Activated T-helper 17 cell treated with anti-CD3 and anti-CD28 coated beads, Interleukin-2, amount 50 U/mL, for 72 hours (primary cell): ENCODE results near the gene ZG16. TPM values are rescaled to one million over a fixed set of nuclear protein-coding genes. Genes with fewer than 3 reads are reported as not detected.
A peak's percentile ranks its signal among the peaks of the same experiment; 100 is the strongest.

ENCODE experiments used
- ATAC-seq: fragments of 150-1000 bp; cut with Tn5 transposase; replicated peaks from 2 replicates; pipeline ENCODE4 v1.10.0; 2021; ENCODE audit warnings: mild to moderate bottlenecking, moderate library complexity
- H3K27ac Mint-ChIP-seq: one replicate; pipeline ENCODE4 v1.8.0; 2022; ENCODE audit warnings: mixed read lengths
- H3K27me3 Mint-ChIP-seq: one replicate; pipeline ENCODE4 v1.8.0; 2022; ENCODE audit warnings: mixed read lengths
- H3K36me3 Mint-ChIP-seq: one replicate; pipeline ENCODE4 v1.8.0; 2022; ENCODE audit warnings: low read depth, mild to moderate bottlenecking, mixed read lengths
- H3K4me1 Mint-ChIP-seq: one replicate; pipeline ENCODE4 v1.8.0; 2022; ENCODE audit warnings: mixed read lengths
- H3K4me3 Mint-ChIP-seq: one replicate; pipeline ENCODE4 v1.8.0; 2022; ENCODE audit warnings: mild to moderate bottlenecking, mixed read lengths
- H3K9me3 Mint-ChIP-seq: one replicate; pipeline ENCODE4 v1.8.0; 2022; ENCODE audit warnings: mixed read lengths
- total RNA-seq, 2 donors: library from RNA; stranded (reverse); gene quantifications; one replicate each; pipeline ENCODE4 v1.2.3, GENCODE V29; 2022

Gene ZG16
- total RNA-seq, 2 donors from 2014 or later, result not detected

GRCh38 chr16:29806641-29807425 lies 28.8 kb downstream of the ZG16 start:
- Mint-ChIP-seq H3K36me3 (peaks cover 80% of the 10 kb centered on the region), H3K27me3 (no peaks in the 10 kb centered on the region), H3K4me1 (peaks cover 31% of the 10 kb centered on the region), H3K27ac (peak overlapping the region; percentile 98), H3K9me3 (no peaks in the 10 kb centered on the region), H3K4me3 (peak overlapping the region; percentile 97)
- ATAC-seq, result no peak

GRCh38 chr16:29807426-29808218 lies 29.6 kb downstream of the ZG16 start:
- H3K27me3 Mint-ChIP-seq, result no peaks in the 10 kb centered on the region
- no peaks in the 10 kb centered on the region for H3K9me3 Mint-ChIP-seq

GRCh38 chr16:29808219-29808900 lies 30.3 kb downstream of the ZG16 start:
- Mint-ChIP-seq H3K27ac (peak overlapping the region; percentile 98), H3K9me3 (no peaks in the 10 kb centered on the region), H3K36me3 (peaks cover 65% of the 10 kb centered on the region), H3K4me1 (peaks cover 30% of the 10 kb centered on the region), H3K27me3 (no peaks in the 10 kb centered on the region), H3K4me3 (peak overlapping the region; percentile 97)
- ATAC-seq, result no peak

More at GRCh38 chr16:29807426-29808218, 29.6 kb downstream of the ZG16 start:
- H3K27ac Mint-ChIP-seq, result peak overlapping the region; percentile 98
- peak; percentile 39 for ATAC-seq
- H3K36me3 Mint-ChIP-seq, result peaks cover 72% of the 10 kb centered on the region
- H3K4me3 Mint-ChIP-seq, result peak overlapping the region; percentile 97
- H3K4me1 Mint-ChIP-seq, result peaks cover 31% of the 10 kb centered on the region

- Mint-ChIP-seq H3K4me1 (peaks cover 29% of the 10 kb centered on the region), H3K9me3 (no peaks in the 10 kb centered on the region), H3K36me3 (peaks cover 56% of the 10 kb centered on the region), H3K27ac (peak overlapping the region; percentile 98), H3K4me3 (peak overlapping the region; percentile 97), H3K27me3 (no peaks in the 10 kb centered on the region)
- ATAC-seq, result no peak
Observed at GRCh38 chr16:29809031-29809747, 31.1 kb downstream of the ZG16 start.

GRCh38 chr16:29809850-29810698 lies 32.0 kb downstream of the ZG16 start:
- H3K27me3 Mint-ChIP-seq, result no peaks in the 10 kb centered on the region
- H3K36me3 Mint-ChIP-seq, result peaks cover 49% of the 10 kb centered on the region
- ATAC-seq, result no peak
- peak overlapping the region; percentile 97 for H3K4me3 Mint-ChIP-seq
- H3K9me3 Mint-ChIP-seq, result no peaks in the 10 kb centered on the region
- peaks cover 30% of the 10 kb centered on the region for H3K4me1 Mint-ChIP-seq
- H3K27ac Mint-ChIP-seq, result peak overlapping the region; percentile 86

GRCh38 chr16:29810699-29811169 lies 32.7 kb downstream of the ZG16 start:
- Mint-ChIP-seq H3K9me3 (no peaks in the 10 kb centered on the region), H3K27ac (peak overlapping the region; percentile 86), H3K27me3 (no peaks in the 10 kb centered on the region), H3K4me1 (peaks cover 30% of the 10 kb centered on the region), H3K4me3 (peak overlapping the region; percentile 97), H3K36me3 (peaks cover 46% of the 10 kb centered on the region)
- no peak for ATAC-seq

- Mint-ChIP-seq H3K27ac (peak overlapping the region; percentile 86), H3K4me1 (peaks cover 30% of the 10 kb centered on the region), H3K9me3 (no peaks in the 10 kb centered on the region), H3K36me3 (peaks cover 52% of the 10 kb centered on the region), H3K4me3 (peak overlapping the region; percentile 97), H3K27me3 (no peaks in the 10 kb centered on the region)
- ATAC-seq, result peak; percentile 65
Observed at GRCh38 chr16:29811170-29811895, 33.3 kb downstream of the ZG16 start.

- H3K27ac Mint-ChIP-seq, result peak within 1 kb of the TSS; percentile 86
- no peaks in the 10 kb centered on the region for H3K9me3 Mint-ChIP-seq
- peaks cover 30% of the 10 kb centered on the region for H3K4me1 Mint-ChIP-seq
- no peak for ATAC-seq
- H3K4me3 Mint-ChIP-seq, result peak within 1 kb of the TSS; percentile 97
- no peaks in the 10 kb centered on the region for H3K27me3 Mint-ChIP-seq
- H3K36me3 Mint-ChIP-seq, result peaks cover 59% of the 10 kb centered on the region
Observed at GRCh38 chr16:29811896-29812665, 34.0 kb downstream of the ZG16 start, which contains the start of gene PRRT2. Gene PRRT2 (plus strand): TSS chr16:29812193. CDS start chr16:29813055, 862 bp downstream.

- ATAC-seq, result no peak
- peaks cover 32% of the 10 kb centered on the region for H3K4me1 Mint-ChIP-seq
- H3K27me3 Mint-ChIP-seq, result no peaks in the 10 kb centered on the region
- no peaks in the 10 kb centered on the region for H3K9me3 Mint-ChIP-seq
- H3K27ac Mint-ChIP-seq, result no peak overlapping the region
- peaks cover 59% of the 10 kb centered on the region for H3K36me3 Mint-ChIP-seq
- H3K4me3 Mint-ChIP-seq, result peak overlapping the region; percentile 97
Observed at GRCh38 chr16:29812754-29813643, 34.9 kb downstream of the ZG16 start.

- Mint-ChIP-seq H3K4me1 (peaks cover 36% of the 10 kb centered on the region), H3K36me3 (peaks cover 59% of the 10 kb centered on the region), H3K4me3 (peak overlapping the region; percentile 99), H3K27me3 (no peaks in the 10 kb centered on the region), H3K27ac (no peak overlapping the region), H3K9me3 (no peaks in the 10 kb centered on the region)
- ATAC-seq, result no peak
Observed at GRCh38 chr16:29813644-29814562, 35.8 kb downstream of the ZG16 start.
